ENCODE measurements around the gene SOX11. TPM values are rescaled to one million over a fixed set of nuclear protein-coding genes. Genes with fewer than 3 reads are reported as not detected.

The SOX11 gene
- total RNA-seq, 1 donor from 2014 or later, result 154 TPM

GRCh38 chr2:5686068-5686467 is 6.1 kb upstream of the SOX11 start:
- TF ChIP-seq CTCF (IDR thresholded peaks at IDR 0.05; ENCODE audit: unreplicated experiment), result no peak
- H3K9me3 Mint-ChIP-seq (ENCODE audit: low read depth), result peaks cover 6% of the 10 kb centered on the region
- no peak overlapping the region for H3K27ac Mint-ChIP-seq
- peaks cover 12% of the 10 kb centered on the region for H3K4me1 Mint-ChIP-seq (ENCODE audit: low read depth)
- H3K36me3 Mint-ChIP-seq (ENCODE audit: insufficient read depth), result no peaks in the 10 kb centered on the region
- H3K27me3 Mint-ChIP-seq, result peaks cover 7% of the 10 kb centered on the region
- DNase-seq (ENCODE audit: low spot score, unreplicated experiment), result no peak
- H3K4me3 Mint-ChIP-seq (ENCODE audit: low read depth), result no peak overlapping the region

GRCh38 chr2:5686536-5686935 is 5.6 kb upstream of the SOX11 start:
- Mint-ChIP-seq H3K27ac (no peak overlapping the region), H3K27me3 (peaks cover 7% of the 10 kb centered on the region), H3K4me3 (ENCODE audit: low read depth) (no peak overlapping the region), H3K4me1 (ENCODE audit: low read depth) (peaks cover 12% of the 10 kb centered on the region), H3K36me3 (ENCODE audit: insufficient read depth) (no peaks in the 10 kb centered on the region), H3K9me3 (ENCODE audit: low read depth) (peaks cover 2% of the 10 kb centered on the region)
- TF ChIP-seq CTCF (IDR thresholded peaks at IDR 0.05; ENCODE audit: unreplicated experiment), result no peak
- no peak for DNase-seq (ENCODE audit: low spot score, unreplicated experiment)

- H3K4me1 Mint-ChIP-seq (ENCODE audit: low read depth), result peaks cover 14% of the 10 kb centered on the region
- H3K4me3 Mint-ChIP-seq (ENCODE audit: low read depth), result peak overlapping the region; percentile 94
- no peak for DNase-seq (ENCODE audit: low spot score, unreplicated experiment)
- no peaks in the 10 kb centered on the region for H3K27me3 Mint-ChIP-seq
- H3K36me3 Mint-ChIP-seq (ENCODE audit: insufficient read depth), result peaks cover 10% of the 10 kb centered on the region
- H3K9me3 Mint-ChIP-seq (ENCODE audit: low read depth), result no peaks in the 10 kb centered on the region
- TF ChIP-seq CTCF (IDR thresholded peaks at IDR 0.05; ENCODE audit: unreplicated experiment), result no peak
- peak overlapping the region; percentile 99 for H3K27ac Mint-ChIP-seq
These were observed 2.4 kb upstream of the SOX11 start for GRCh38 chr2:5689750-5690149.

GRCh38 chr2:5690286-5690685 is 1.9 kb upstream of the SOX11 start:
- no peak for DNase-seq (ENCODE audit: low spot score, unreplicated experiment)
- peaks cover 14% of the 10 kb centered on the region for H3K36me3 Mint-ChIP-seq (ENCODE audit: insufficient read depth)
- peak overlapping the region; percentile 99 for H3K27ac Mint-ChIP-seq
- no peaks in the 10 kb centered on the region for H3K27me3 Mint-ChIP-seq
- peak overlapping the region; percentile 94 for H3K4me3 Mint-ChIP-seq (ENCODE audit: low read depth)
- H3K4me1 Mint-ChIP-seq (ENCODE audit: low read depth), result peaks cover 14% of the 10 kb centered on the region
- H3K9me3 Mint-ChIP-seq (ENCODE audit: low read depth), result no peaks in the 10 kb centered on the region
- TF ChIP-seq CTCF (IDR thresholded peaks at IDR 0.05; ENCODE audit: unreplicated experiment), result no peak

GRCh38 chr2:5690718-5691220 is 1.4 kb upstream of the SOX11 start:
- Mint-ChIP-seq H3K27ac (peak overlapping the region; percentile 99), H3K4me1 (ENCODE audit: low read depth) (peaks cover 14% of the 10 kb centered on the region), H3K36me3 (ENCODE audit: insufficient read depth) (peaks cover 18% of the 10 kb centered on the region), H3K9me3 (ENCODE audit: low read depth) (no peaks in the 10 kb centered on the region), H3K4me3 (ENCODE audit: low read depth) (peak overlapping the region; percentile 94), H3K27me3 (no peaks in the 10 kb centered on the region)
- DNase-seq (ENCODE audit: low spot score, unreplicated experiment), result no peak
- no peak for TF ChIP-seq CTCF (IDR thresholded peaks at IDR 0.05; ENCODE audit: unreplicated experiment)

All from progenitor cell of endocrine pancreas (in vitro differentiated cells).